GM06990 (cell line): Measurements from ENCODE around the gene EXOC3.

Experiments
- DNase-seq: peaks from one replicate; pipeline ENCODE4 v3.0.0-alpha.2; 2011; ENCODE audit not compliant: insufficient read length; ENCODE audit errors: extremely low read depth
- H3K27me3 ChIP-seq: replicated peaks from 2 replicates; pipeline ENCODE4 v1.6.0; 2011; ENCODE audit warnings: low read length; ENCODE audit not compliant: control insufficient read depth, insufficient read depth
- H3K36me3 ChIP-seq: 2 replicates; pipeline ENCODE4 v1.5.1; 2011; ENCODE audit warnings: low read length; ENCODE audit not compliant: control insufficient read depth, insufficient read depth
- H3K4me3 ChIP-seq: replicated peaks from 2 replicates; pipeline ENCODE4 v1.5.1; 2011; ENCODE audit warnings: low read depth, mild to moderate bottlenecking, control low read depth, low read length
- CTCF ChIP-seq: IDR thresholded peaks from 2 replicates; pipeline ENCODE4 v1.5.1; 2011; ENCODE audit warnings: low read length, control low read depth, mild to moderate bottlenecking, inconsistent platforms; ENCODE audit not compliant: insufficient read depth, poor library complexity, severe bottlenecking

The EXOC3 gene

GRCh38 chr5:442335-443238 is at the start of gene EXOC3:
Gene EXOC3, plus strand, starts transcription at chr5:443176. Its CDS starts 3,030 bp downstream, at chr5:446206.
- peak within 1 kb of the TSS; percentile 99 for H3K4me3 ChIP-seq
- no peak for TF ChIP-seq CTCF
- H3K27me3 ChIP-seq, result no peaks in the 10 kb centered on the region
- peaks cover 12% of the 10 kb centered on the region for H3K36me3 ChIP-seq
- peak; percentile 85 for DNase-seq

- Histone ChIP-seq H3K4me3 (no peak overlapping the region), H3K27me3 (no peaks in the 10 kb centered on the region), H3K36me3 (peaks cover 9% of the 10 kb centered on the region)
- no peak for TF ChIP-seq CTCF
- DNase-seq, result no peak
Measured at GRCh38 chr5:393846-394275, 49.1 kb upstream of the EXOC3 start.

GRCh38 chr5:394671-395155 is 48.3 kb upstream of the EXOC3 start:
- H3K36me3 ChIP-seq, result peaks cover 9% of the 10 kb centered on the region
- no peak for DNase-seq
- no peak overlapping the region for H3K4me3 ChIP-seq
- no peaks in the 10 kb centered on the region for H3K27me3 ChIP-seq
- no peak for TF ChIP-seq CTCF

- no peak for DNase-seq
- no peak for TF ChIP-seq CTCF
- peaks cover 9% of the 10 kb centered on the region for H3K36me3 ChIP-seq
- no peak overlapping the region for H3K4me3 ChIP-seq
- no peaks in the 10 kb centered on the region for H3K27me3 ChIP-seq
Measured at GRCh38 chr5:395156-395920, 47.6 kb upstream of the EXOC3 start.

- no peak for DNase-seq
- Histone ChIP-seq H3K27me3 (no peaks in the 10 kb centered on the region), H3K36me3 (peaks cover 9% of the 10 kb centered on the region), H3K4me3 (no peak overlapping the region)
- TF ChIP-seq CTCF, result no peak
Measured at GRCh38 chr5:395921-396530, 47.0 kb upstream of the EXOC3 start.
